HCT116 (cell line): ENCODE data around the gene DCDC2C. TPM values are rescaled to one million over a fixed set of nuclear protein-coding genes. Genes with fewer than 3 reads are reported as not detected.

Source experiments
- ATAC-seq: fragments of 200-7000 bp; cut with Tn5 transposase; 2 replicates; pipeline ENCODE4 v1.9.1; 2020; ENCODE audit warnings: mild to moderate bottlenecking, moderate library complexity
- BruUV-seq: library from RNA; stranded (reverse); fragments of 400-500 nt; replicated peaks from 2 replicates; lab custom pipeline; 2021; lab: Mats Ljungman, UMichigan
- CTCF ChIA-PET: fragments of 300-600 bp; sonication (Branson Sonifier 250); formaldehyde crosslinking; loops from one replicate; lab custom pipeline; 2021; ENCODE audit warnings: antibody characterized with exemption; lab: Charles Lee
- POLR2A ChIA-PET: fragments of 300-600, 350-600 bp; sonication (Branson Sonifier 250); formaldehyde crosslinking; loops from one replicate; lab custom pipeline; 2021; ENCODE audit warnings: antibody characterized with exemption; lab: Charles Lee
- RAD21 ChIA-PET, 2 experiments: fragments of 300-600 bp; sonication (Branson Sonifier 250); formaldehyde crosslinking; loops; one replicate each; lab custom pipeline; 2023; ENCODE audit warnings: low total read pairs in 2 of 2; ENCODE audit not compliant: uncharacterized antibody in 2 of 2, unreplicated experiment in 2 of 2, low non-redundant PET in 1 of 2; lab: Charles Lee
- DNase-seq: peaks from one replicate; pipeline ENCODE4 v3.0.0-alpha.2; 2010; ENCODE audit warnings: low read depth, low spot score
- H2AFZ ChIP-seq: fragments of 200-600 bp; shearing (Covaris generic), sonication (generic); 2 replicates; pipeline ENCODE4 v1.6.1; 2017; ENCODE audit warnings: low read depth, mixed run types, mixed read lengths, antibody characterized with exemption, low read length; ENCODE audit not compliant: poor library complexity, severe bottlenecking
- H3K27ac ChIP-seq: 2 replicates; pipeline ENCODE4 v1.5.1; 2012; ENCODE audit warnings: low read depth, low read length
- H3K27me3 ChIP-seq: fragments of 200-600 bp; sonication (generic); 2 replicates; pipeline ENCODE4 v1.6.1; 2016; ENCODE audit warnings: mixed run types, low read length, mixed read lengths; ENCODE audit not compliant: insufficient read depth
- H3K36me3 ChIP-seq, 2 experiments: fragments of 200-500 bp in 1 of 2; fragments of 200-600 bp in 1 of 2; sonication (Bioruptor generic) in 1 of 2; sonication (generic) in 1 of 2; 2 replicates each; pipeline versions ENCODE4 v1.5.1 to v1.6.1; 2014 to 2016; ENCODE audit warnings: low read length in 2 of 2, inconsistent platforms in 1 of 2, mixed read lengths in 1 of 2, mixed run types in 1 of 2; ENCODE audit not compliant: insufficient read depth in 2 of 2, control insufficient read depth in 1 of 2
- H3K4me1 ChIP-seq, 2 experiments: fragments of 200-600 bp in 1 of 2; sonication (generic) in 1 of 2; 2 replicates each; pipeline versions ENCODE4 v1.5.1 to v1.6.1; 2012 to 2017; ENCODE audit warnings: low read length in 2 of 2, inconsistent platforms in 1 of 2, mild to moderate bottlenecking in 1 of 2, mixed read lengths in 1 of 2, mixed run types in 1 of 2, moderate library complexity in 1 of 2; ENCODE audit not compliant: insufficient read depth in 2 of 2, control insufficient read depth in 1 of 2
- H3K4me2 ChIP-seq: fragments of 200-600 bp; sonication (generic); 2 replicates; pipeline ENCODE4 v1.6.1; 2017; ENCODE audit warnings: mixed run types, low read length, mixed read lengths
- H3K4me3 ChIP-seq, 2 experiments: fragments of 200-600 bp in 1 of 2; sonication (generic) in 1 of 2; replicated peaks in 1 of 2; 2 replicates each; pipeline ENCODE4 v1.5.1; 2011 to 2016; ENCODE audit warnings: low read length in 2 of 2, control low read depth in 1 of 2, low read depth in 1 of 2, mild to moderate bottlenecking in 1 of 2, mixed read lengths in 1 of 2, mixed run types in 1 of 2
- H3K79me2 ChIP-seq: fragments of 200-600 bp; sonication (generic); 2 replicates; pipeline ENCODE4 v1.6.1; 2017; ENCODE audit warnings: mild to moderate bottlenecking, mixed run types, low read length, moderate library complexity, mixed read lengths; ENCODE audit not compliant: insufficient read depth
- H3K9ac ChIP-seq: fragments of 200-600 bp; sonication (generic); 2 replicates; pipeline ENCODE4 v1.6.1; 2016; ENCODE audit warnings: low read length, mixed read lengths
- H3K9me2 ChIP-seq: fragments of 200-600 bp; sonication (generic), shearing (Covaris generic); 2 replicates; pipeline ENCODE4 v1.6.1; 2017; ENCODE audit warnings: mixed run types, mild to moderate bottlenecking, moderate library complexity; ENCODE audit not compliant: insufficient read depth
- H3K9me3 ChIP-seq, 2 experiments: fragments of 200-500 bp in 1 of 2; fragments of 200-600 bp in 1 of 2; sonication (Bioruptor generic) in 1 of 2; sonication (generic) in 1 of 2; 2 replicates each; pipeline ENCODE4 v1.6.1; 2014 to 2017; ENCODE audit warnings: low read length in 2 of 2, mixed read lengths in 2 of 2, inconsistent platforms in 1 of 2, low read depth in 1 of 2, mild to moderate bottlenecking in 1 of 2, mixed run types in 1 of 2, moderate library complexity in 1 of 2; ENCODE audit not compliant: control insufficient read depth in 1 of 2, insufficient read depth in 1 of 2
- H4K20me1 ChIP-seq: fragments of 200-600 bp; sonication (generic), shearing (Covaris generic); 2 replicates; pipeline ENCODE4 v1.6.1; 2017; ENCODE audit warnings: mixed run types, mild to moderate bottlenecking, moderate library complexity; ENCODE audit not compliant: insufficient read depth
- ATF3 ChIP-seq: IDR thresholded peaks from 2 replicates; pipeline ENCODE4 v1.6.1; 2012
- ELF1 ChIP-seq: IDR thresholded peaks from 2 replicates; pipeline ENCODE4 v1.6.1; 2012; ENCODE audit warnings: low read depth, borderline replicate concordance
- EZH2phosphoT487 ChIP-seq: fragments of 200-600 bp; IDR thresholded peaks from 2 replicates; pipeline ENCODE4 v1.6.1; 2018; ENCODE audit warnings: antibody characterized with exemption, borderline replicate concordance
- FOSL1 ChIP-seq: IDR thresholded peaks from 2 replicates; pipeline ENCODE4 v1.6.1; 2012; ENCODE audit warnings: low read depth
- MAX ChIP-seq: IDR thresholded peaks from 2 replicates; pipeline ENCODE4 v1.6.1; 2012
- POLR2A ChIP-seq: IDR thresholded peaks from 2 replicates; pipeline ENCODE4 v1.7.0; 2011; ENCODE audit warnings: borderline replicate concordance; ENCODE audit not compliant: insufficient read depth, insufficient read length; ENCODE audit errors: extremely low read depth
- POLR2AphosphoS5 ChIP-seq: IDR thresholded peaks from 2 replicates; pipeline ENCODE4 v1.6.1; 2011; ENCODE audit warnings: mild to moderate bottlenecking, low read depth, low read length, moderate library complexity
- RAD21 ChIP-seq: IDR thresholded peaks from 2 replicates; pipeline ENCODE4 v1.6.1; 2012; ENCODE audit warnings: low read depth, mild to moderate bottlenecking
- REST ChIP-seq: IDR thresholded peaks from 2 replicates; pipeline ENCODE4 v1.6.1; 2012; ENCODE audit warnings: low read depth
- SIN3A ChIP-seq: IDR thresholded peaks from 2 replicates; pipeline ENCODE4 v1.6.1; 2012; ENCODE audit warnings: low read depth
- SP1 ChIP-seq: IDR thresholded peaks from 2 replicates; pipeline ENCODE4 v1.6.1; 2012; ENCODE audit warnings: low read depth
- SRF ChIP-seq: IDR thresholded peaks from 2 replicates; pipeline ENCODE4 v1.6.1; 2012; ENCODE audit warnings: low read depth
- ZBTB33 ChIP-seq: IDR thresholded peaks from 2 replicates; pipeline ENCODE4 v1.6.1; 2011; ENCODE audit warnings: mild to moderate bottlenecking, low read length, moderate library complexity; ENCODE audit not compliant: insufficient replicate concordance; ENCODE audit errors: extremely low read depth
- ZFX ChIP-seq: fragments of 450-650 bp; IDR thresholded peaks from 2 replicates; pipeline ENCODE4 v1.6.1; 2017
- ZNF274 ChIP-seq: fragments of 200-500 bp; sonication (Bioruptor generic); IDR thresholded peaks from 2 replicates; pipeline ENCODE4 v1.6.1; 2014; ENCODE audit warnings: mild to moderate bottlenecking, low read depth, low read length, inconsistent platforms
- intact Hi-C: fragments of 100-400 bp; cut with micrococcal nuclease; formaldehyde crosslinking; loops from 2 replicates; pipeline ENCODE4 v1.10.0; 2022
- total RNA-seq: library from RNA; stranded (reverse); gene quantifications from one replicate; pipeline ENCODE4 v1.2.1, GENCODE V29; 2021; ENCODE audit not compliant: unreplicated experiment

DCDC2C gene
- total RNA-seq, 1 experiment from 2014 or later, result not detected

- DNase-seq, result no peak
- CTCF ChIA-PET, result interaction anchor here (1.0 kb wide), 1 partner anchor 27 kb away, joined by 6 read pairs; no protein-coding TSS in a partner anchor
These were observed 51.4 kb downstream of the DCDC2C start for GRCh38 chr2:3754795-3755194.

More at GRCh38 chr2:3754795-3755194, 51.4 kb downstream of the DCDC2C start:
- Histone ChIP-seq H3K9ac (no peak overlapping the region), H3K4me1 (no peaks in the 10 kb centered on the region), H3K27me3 (peaks cover 56% of the 10 kb centered on the region), H3K27ac (no peak overlapping the region), H3K9me2 (no peaks in the 10 kb centered on the region), H3K4me2 (no peak overlapping the region), H4K20me1 (no peaks in the 10 kb centered on the region), H3K4me3 (no peak overlapping the region), H2AFZ (no peak overlapping the region), H3K36me3 (no peaks in the 10 kb centered on the region), H3K79me2 (no peaks in the 10 kb centered on the region), H3K9me3 (no peaks in the 10 kb centered on the region)
- ChIA-PET RAD21 (no interaction called here), POLR2A (no interaction called here)
- intact Hi-C loops, result no loop called here
- TF ChIP-seq ELF1, result no peak
- no peak for TF ChIP-seq SIN3A
- no peak for TF ChIP-seq ZNF274
- TF ChIP-seq SRF, result no peak
- no peak for TF ChIP-seq REST
- TF ChIP-seq ZBTB33, result no peak
- no peak for TF ChIP-seq SP1
- TF ChIP-seq POLR2A, result no peak
- TF ChIP-seq POLR2AphosphoS5, result no peak
- no peak for TF ChIP-seq ATF3
- no peak for TF ChIP-seq ZFX
- TF ChIP-seq EZH2phosphoT487, result no peak
- no peak for TF ChIP-seq RAD21
- TF ChIP-seq MAX, result no peak
- TF ChIP-seq FOSL1, result no peak
- no peak for ATAC-seq
- BruUV-seq, result no TSS peak
